GM12891 (cell line): ENCODE data around the gene RBM41.

Source experiments
- POLR2A ChIP-seq: IDR thresholded peaks from 2 replicates; pipeline ENCODE4 v1.6.1; 2011; ENCODE audit warnings: low read depth, low read length, control low read depth
- SPI1 ChIP-seq: IDR thresholded peaks from 2 replicates; pipeline ENCODE4 v1.6.1; 2011; ENCODE audit warnings: low read depth, low read length, control low read depth

DNA sequence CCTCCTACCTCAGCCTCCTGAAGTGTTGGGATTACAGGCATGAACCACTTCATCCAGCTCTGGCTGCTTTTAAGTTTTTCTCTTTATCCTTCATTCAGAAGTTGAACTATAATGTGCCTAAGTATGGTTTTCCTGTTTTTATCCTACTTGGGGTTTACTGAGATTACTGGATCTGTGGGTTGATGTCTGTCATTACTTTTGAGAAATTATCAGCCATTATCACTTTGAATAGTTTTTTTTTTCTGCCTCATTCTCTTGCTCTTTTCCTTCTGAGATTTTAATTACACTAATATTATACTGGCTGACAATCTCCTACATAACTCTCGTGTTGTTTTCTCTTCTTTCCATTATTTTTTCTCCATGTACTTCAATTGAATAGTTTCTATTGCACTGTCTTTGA, 71.0 kb downstream of the RBM41 start:
- no peak for TF ChIP-seq POLR2A
- no peak for TF ChIP-seq SPI1
